Stimulated activated CD8-positive, alpha-beta memory T cell treated with anti-CD3 and anti-CD28 coated beads, Interleukin-4, amount 100 ng/mL, for 24 hours (primary cell): Measurements from ENCODE around the gene STX1B.

Source experiments
- DNase-seq: peaks from one replicate; pipeline ENCODE4 v3.0.0-alpha.2; 2020; ENCODE audit warnings: low read depth

Gene STX1B

DNA sequence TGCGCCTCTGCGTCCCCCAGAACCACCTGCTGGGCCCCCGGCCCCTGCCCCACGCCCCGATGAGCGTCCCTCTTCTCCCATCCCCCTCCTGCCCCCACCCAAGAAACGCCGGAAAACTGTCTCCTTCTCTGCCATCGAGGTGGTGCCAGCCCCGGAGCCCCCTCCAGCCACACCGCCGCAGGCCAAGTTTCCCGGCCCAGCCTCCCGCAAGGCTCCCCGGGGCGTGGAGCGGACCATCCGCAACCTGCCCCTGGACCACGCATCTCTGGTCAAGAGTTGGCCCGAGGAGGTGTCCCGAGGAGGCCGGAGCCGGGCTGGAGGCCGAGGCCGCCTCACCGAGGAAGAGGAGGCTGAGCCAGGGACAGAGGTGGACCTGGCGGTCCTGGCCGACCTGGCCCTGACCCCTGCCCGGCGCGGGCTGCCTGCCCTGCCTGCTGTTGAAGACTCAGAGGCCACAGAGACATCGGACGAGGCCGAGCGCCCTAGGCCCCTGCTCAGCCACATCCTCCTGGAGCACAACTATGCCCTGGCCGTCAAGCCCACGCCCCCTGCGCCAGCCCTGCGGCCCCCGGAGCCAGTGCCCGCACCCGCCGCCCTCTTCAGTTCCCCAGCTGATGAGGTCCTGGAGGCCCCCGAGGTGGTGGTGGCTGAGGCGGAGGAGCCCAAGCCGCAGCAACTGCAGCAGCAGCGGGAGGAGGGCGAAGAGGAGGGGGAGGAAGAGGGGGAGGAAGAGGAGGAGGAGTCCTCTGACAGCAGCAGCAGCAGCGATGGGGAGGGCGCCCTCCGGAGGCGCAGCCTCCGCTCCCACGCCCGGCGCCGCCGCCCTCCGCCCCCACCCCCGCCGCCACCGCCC is 31.0 kb downstream of the STX1B start:
- no peak for DNase-seq

- DNase-seq = no peak
Measured at GRCh38 chr16:30977502-30977901, 32.9 kb downstream of the STX1B start.

GRCh38 chr16:30976486-30976885 is 34.0 kb downstream of the STX1B start:
- DNase-seq = no peak

DNA sequence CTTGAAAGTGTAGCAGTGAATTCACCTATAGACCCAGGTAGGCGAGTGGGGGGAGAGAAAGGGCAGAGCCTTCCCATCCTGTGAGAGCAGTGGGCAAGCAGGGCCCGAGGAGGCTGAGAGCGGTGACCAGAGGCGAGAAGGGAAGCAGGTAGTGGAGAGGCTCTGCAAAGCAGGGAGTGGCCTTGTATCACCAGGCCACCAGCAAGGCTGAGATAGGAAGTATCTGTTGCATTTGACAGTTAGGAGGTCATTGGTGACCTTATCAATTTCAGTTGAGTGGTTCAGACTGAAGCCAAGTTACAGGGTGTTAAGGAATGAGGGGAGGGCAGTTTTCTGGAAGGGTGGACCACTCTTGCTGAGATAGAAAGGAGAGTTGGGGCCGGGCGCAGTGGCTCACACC is 36.1 kb downstream of the STX1B start:
- no peak for DNase-seq

DNA sequence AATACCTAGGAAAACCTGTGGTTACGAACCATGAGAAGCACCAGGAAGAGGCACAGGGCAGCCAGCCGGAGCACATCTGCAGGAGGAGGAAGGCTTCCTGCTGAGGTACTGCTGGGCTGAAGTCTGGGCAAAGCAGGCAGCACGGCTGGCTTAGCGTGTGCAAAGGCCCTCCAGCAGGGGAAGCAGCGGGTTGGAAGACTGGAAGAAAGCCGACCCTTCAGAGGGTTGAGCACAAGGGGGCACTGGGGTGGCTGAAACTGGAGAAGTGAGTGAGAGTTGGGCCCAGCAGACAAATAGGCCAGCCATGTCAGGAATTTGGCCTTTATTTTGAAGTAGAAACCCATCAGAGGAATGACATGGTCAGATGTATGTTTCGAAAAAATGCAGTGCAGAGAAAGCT is 37.6 kb downstream of the STX1B start:
- no peak for DNase-seq

GRCh38 chr16:30971298-30971697 is 39.1 kb downstream of the STX1B start:
- no peak for DNase-seq

DNA sequence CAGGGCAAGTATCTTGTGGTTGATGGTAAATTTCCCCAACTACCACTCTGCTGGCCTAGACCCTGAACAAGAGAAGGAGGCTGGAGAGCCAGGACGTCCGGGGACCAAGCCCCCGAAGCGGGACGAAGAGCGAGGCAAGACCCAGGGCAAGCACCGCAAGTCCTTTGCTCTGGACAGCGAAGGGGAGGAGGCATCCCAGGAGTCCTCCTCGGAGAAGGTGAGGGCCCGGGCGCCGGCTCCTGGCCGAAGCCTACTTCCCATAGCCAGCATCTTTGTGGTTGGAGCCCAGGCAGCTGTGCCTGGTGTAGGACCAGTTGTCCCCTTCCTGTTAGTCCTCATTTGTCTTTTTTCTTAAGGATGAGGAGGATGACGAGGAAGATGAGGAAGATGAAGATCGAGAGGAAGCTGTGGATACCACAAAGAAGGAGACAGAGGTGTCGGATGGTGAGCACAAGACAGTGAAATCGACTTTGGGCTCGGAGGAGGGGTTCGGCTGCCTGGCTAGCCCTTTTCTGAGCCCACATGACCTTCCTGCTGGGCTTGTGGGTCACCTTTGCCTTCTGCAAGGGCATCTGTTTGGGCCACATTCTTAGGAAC is 41.1 kb downstream of the STX1B start:
- DNase-seq = no peak

GRCh38 chr16:30967795-30968194 is 42.6 kb downstream of the STX1B start:
- DNase-seq = no peak

- no peak for DNase-seq
Measured at GRCh38 chr16:30966033-30966619, 44.3 kb downstream of the STX1B start.

DNA sequence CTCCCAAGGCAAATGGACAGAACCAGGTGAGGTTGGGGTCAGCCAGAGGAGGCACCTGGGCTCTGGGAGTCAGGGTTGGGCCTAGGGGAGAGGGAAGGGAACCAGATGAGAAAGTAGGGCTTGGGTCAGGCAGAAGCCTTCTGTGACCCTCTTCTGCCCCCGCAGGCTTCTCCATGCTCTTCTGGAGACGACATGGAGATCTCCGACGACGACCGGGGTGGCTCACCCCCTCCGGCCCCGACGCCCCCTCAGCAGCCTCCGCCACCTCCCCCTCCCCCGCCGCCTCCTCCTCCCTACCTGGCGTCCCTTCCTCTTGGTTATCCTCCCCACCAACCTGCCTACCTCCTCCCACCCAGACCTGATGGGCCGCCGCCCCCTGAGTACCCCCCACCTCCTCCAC is 45.0 kb downstream of the STX1B start:
- DNase-seq = no peak

- no peak for DNase-seq
Measured at GRCh38 chr16:30964574-30965226, 45.7 kb downstream of the STX1B start.

DNA sequence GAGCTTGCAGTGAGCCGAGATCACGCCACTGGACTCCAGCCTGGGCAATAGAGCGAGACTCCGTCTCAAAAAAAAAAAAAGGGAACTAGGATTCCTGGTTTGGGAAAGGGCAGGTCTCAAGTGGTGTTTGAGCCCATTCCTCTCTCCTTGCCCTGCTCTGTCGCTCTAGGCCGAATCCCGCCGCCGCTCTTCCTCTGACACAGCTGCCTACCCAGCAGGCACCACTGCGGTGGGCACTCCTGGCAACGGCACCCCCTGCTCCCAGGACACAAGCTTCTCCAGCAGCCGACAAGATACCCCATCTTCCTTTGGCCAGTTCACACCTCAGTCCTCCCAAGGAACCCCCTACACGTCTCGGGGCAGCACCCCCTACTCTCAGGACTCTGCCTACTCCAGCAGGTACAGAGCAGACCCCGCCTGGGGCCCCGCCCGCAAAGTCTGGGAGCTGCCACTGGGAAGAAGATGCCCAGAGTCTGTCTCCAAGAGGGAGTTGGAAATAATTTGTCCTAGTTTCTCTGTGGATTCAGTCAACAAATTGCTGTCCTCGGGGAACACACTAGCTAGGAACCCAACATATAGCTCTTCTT is 46.4 kb downstream of the STX1B start:
- DNase-seq = no peak

DNA sequence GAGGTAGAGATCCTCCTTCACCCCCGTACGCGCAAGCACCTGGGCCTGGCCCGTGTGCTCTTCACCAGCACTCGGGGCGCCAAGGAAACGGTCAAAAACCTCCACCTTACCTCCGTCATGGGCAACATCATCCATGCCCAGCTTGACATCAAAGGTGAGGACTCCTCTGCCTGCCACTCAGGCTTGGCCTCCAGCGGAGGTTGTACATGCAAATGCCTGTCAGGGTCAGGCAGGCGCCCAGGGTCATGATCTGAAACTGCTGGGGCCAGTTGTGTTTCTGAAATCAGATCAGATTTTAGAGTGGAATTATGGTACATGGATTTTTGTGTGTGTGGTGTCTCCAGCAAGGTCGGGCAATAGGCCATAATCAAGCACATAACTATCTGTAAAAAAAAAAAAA is 49.1 kb downstream of the STX1B start:
- no peak for DNase-seq

GRCh38 chr16:30958175-30959079 is 52.0 kb downstream of the STX1B start:
- no peak for DNase-seq

DNA sequence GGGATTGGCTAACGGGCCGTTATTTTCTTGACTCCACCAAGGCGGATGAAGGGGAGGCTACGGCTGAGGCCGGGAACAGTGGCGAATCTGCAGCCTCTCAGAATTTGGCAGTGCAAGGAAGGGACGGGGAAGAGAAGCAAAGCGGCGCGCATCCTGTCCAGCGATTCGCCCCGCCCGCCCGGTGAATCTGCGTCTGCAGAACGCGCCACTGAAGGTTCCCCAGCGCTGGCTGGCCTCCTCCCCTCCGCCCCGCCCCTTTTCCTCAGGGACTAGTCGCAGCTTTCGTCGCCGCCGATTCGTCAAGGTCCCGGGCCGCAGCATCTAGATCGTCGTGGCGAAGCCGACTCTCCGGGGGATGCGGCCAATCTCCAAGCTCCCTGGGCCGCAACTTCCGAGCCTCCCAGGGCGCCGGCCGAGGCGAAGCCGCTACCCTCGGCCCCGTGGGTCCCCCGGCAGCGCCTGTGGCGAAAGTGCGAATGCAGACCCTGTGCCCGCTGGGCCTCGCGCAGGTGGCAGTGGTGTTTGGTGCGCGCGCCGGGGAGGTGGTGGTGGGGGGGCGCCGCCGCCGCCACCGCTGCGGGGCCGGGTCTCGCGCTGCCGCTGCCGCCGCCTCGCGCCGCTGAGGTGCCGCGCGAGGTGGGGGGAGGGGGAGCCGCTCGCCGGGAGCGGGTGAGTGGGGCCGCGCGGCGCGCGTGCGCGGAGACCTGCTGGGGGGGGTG is 52.8 kb downstream of the STX1B start, which contains the start of gene SETD1A:
Gene SETD1A, plus strand, starts transcription at position 299 of the 719 bp plus-strand sequence. CDS start 978 bp downstream, outside the sequence.
- peak; percentile 95 for DNase-seq

DNA sequence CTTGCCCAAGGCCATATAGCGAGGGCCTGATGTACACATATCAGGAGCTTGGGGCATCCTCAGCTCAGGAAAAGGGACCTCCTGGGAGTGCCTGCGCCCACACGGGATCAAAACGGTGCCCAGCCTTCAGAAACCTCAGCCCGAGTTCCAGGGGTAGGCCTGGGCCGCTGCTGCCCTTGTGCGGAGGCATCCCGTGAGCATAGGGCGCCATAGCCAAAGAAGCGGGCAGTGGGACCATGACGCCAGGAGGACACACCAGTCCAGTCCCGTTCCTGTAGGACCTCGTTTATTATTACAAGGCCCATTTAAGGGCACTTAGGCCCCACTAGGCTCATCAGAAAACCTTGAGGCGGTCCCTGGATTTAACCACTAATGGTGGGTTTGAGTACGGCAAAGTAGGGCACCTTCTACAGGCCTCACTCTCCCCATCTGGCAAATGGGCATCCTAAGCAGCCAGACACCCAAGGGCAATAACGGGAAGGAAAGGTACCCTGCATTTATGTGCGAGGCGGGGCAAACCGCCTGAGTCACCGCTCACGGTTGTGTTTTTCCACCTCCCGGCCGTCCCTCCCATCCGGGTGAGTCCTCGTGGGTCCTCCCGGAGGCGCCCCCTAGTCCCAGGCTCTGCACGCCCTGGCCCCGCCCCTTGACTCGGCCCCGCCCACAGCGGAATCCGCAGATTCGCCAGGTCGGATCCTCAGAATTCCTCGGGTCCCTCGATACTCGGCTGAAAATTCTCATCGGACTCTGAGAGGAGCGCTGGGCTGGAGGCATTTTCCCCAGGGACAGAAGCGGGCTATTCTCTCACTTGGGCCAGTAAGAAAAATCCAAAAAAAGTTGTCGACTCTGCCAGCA is 53.6 kb downstream of the STX1B start:
- DNase-seq = peak; percentile 86

DNA sequence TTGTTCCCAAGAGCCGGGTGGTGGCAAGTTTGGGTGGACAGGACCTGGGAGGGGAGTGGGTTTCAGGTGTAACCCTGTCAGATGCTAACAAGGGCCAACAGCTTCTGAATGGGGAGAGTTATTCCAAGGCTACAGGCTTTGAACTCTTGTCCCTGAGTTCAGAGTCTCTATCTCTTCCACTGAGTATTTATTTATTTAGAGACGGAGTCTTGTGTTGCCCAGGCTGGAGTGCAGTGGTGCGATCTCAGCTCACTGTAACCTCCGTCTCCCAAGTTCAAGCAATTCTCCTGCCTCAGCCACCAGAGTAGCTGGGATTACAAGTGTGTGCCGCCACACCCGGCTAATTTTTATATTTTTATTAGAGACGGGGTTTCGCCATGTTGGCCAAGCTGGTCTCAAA is 55.4 kb downstream of the STX1B start:
- DNase-seq = no peak

- DNase-seq = peak; percentile 53
Measured at GRCh38 chr16:30953511-30954124, 56.8 kb downstream of the STX1B start.

GRCh38 chr16:30953111-30953510 is 57.3 kb downstream of the STX1B start:
- no peak for DNase-seq
